Measurements from ENCODE around the gene NPY5R. TPM values are rescaled to one million over a fixed set of nuclear protein-coding genes. Genes with fewer than 3 reads are reported as not detected.

The NPY5R gene
- total RNA-seq, 3 donors from 2014 or later: 1.6 to 4.6 (median 1.6) TPM

DNA sequence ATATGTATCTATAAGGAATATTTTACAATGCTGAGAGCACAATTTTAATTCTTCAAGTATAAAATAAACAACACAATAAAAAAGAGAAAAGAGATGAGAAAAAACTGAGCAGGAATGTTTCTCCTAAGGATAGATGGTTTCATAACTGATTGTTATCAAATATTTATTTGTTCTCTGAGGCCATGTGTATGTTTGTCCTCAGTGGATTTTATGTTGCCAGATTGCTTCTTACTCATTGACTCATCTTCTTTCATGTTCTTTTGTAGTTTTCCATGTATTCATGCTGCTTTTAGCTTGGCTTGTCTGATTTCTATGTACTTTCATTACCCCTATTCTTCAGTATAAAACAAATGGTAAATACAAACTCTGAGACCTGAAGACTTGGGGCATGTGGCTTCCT is 41.2 kb downstream of the NPY5R start:
- Histone ChIP-seq H3K27ac (no peak overlapping the region), H3K4me1 (no peaks in the 10 kb centered on the region), H3K36me3 (no peaks in the 10 kb centered on the region), H3K9me3 (no peaks in the 10 kb centered on the region), H3K27me3 (no peaks in the 10 kb centered on the region), H3K4me3 (no peak overlapping the region)
- TF ChIP-seq POLR2A (IDR thresholded peaks at IDR 0.05): no peak
- no peak for TF ChIP-seq POLR2AphosphoS5 (IDR thresholded peaks at IDR 0.05)
- TF ChIP-seq, protein P1, sequence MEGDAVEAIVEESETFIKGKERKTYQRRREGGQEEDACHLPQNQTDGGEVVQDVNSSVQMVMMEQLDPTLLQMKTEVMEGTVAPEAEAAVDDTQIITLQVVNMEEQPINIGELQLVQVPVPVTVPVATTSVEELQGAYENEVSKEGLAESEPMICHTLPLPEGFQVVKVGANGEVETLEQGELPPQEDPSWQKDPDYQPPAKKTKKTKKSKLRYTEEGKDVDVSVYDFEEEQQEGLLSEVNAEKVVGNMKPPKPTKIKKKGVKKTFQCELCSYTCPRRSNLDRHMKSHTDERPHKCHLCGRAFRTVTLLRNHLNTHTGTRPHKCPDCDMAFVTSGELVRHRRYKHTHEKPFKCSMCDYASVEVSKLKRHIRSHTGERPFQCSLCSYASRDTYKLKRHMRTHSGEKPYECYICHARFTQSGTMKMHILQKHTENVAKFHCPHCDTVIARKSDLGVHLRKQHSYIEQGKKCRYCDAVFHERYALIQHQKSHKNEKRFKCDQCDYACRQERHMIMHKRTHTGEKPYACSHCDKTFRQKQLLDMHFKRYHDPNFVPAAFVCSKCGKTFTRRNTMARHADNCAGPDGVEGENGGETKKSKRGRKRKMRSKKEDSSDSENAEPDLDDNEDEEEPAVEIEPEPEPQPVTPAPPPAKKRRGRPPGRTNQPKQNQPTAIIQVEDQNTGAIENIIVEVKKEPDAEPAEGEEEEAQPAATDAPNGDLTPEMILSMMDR (IDR thresholded peaks at IDR 0.05): no peak
- no peak for DNase-seq (ENCODE audit: low spot score in 2 of 2)
- intact Hi-C loops (cut with DNase I; ENCODE audit: low total_unique reads): no loop called here

DNA sequence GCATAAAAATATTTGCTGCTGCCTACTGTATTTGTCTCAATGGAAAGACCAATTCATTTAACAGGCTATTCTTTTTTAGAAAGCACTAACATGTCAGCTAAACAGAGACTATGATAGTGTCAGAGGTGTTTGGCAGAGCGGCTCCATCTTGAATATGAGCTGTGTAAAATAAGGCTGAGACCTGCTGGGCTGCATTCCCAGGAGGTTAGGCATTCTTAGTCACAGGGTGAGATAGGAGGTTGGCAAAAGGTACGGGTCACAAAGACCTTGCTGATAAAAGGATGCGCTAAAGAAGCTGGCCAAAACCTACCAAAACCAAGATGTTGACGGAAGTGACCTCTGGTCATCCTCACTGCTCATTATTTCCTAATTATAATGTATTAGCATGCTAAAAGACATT is 41.8 kb downstream of the NPY5R start:
- no peak for DNase-seq (ENCODE audit: low spot score in 2 of 2)
- H3K4me1 ChIP-seq: no peaks in the 10 kb centered on the region
- intact Hi-C loops (cut with DNase I; ENCODE audit: low total_unique reads): no loop called here
- no peaks in the 10 kb centered on the region for H3K27me3 ChIP-seq
- H3K36me3 ChIP-seq: no peaks in the 10 kb centered on the region
- no peak overlapping the region for H3K4me3 ChIP-seq
- TF ChIP-seq, protein P1 (IDR thresholded peaks at IDR 0.05): no peak
- no peak for TF ChIP-seq POLR2A (IDR thresholded peaks at IDR 0.05)
- no peak for TF ChIP-seq POLR2AphosphoS5 (IDR thresholded peaks at IDR 0.05)
- no peaks in the 10 kb centered on the region for H3K9me3 ChIP-seq
- no peak overlapping the region for H3K27ac ChIP-seq

DNA sequence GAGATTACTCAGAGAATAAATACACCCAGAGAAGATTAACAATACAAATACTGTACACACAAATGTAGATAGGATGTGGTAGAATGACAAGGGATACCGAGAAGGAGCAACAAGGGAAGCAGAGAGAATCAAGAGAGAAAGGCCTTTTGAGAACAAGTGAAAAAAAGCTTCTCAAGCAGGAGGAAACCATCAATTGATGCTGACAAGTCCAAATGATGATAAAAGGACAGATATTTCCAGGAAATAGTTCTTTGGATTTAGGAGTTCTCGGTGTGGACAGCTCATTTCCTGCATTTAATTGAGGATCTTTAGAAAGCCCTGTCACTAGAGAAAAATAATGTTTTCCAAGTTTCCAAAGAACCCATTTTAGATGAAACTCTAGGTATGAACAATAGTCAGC is 48.1 kb downstream of the NPY5R start:
- intact Hi-C loops (cut with DNase I; ENCODE audit: low total_unique reads): loop anchor here (1.0 kb wide), 1 partner anchor 8 kb away; no protein-coding TSS in a partner anchor
- H3K27ac ChIP-seq: no peak overlapping the region
- no peaks in the 10 kb centered on the region for H3K9me3 ChIP-seq
- TF ChIP-seq, protein P1 (IDR thresholded peaks at IDR 0.05): no peak
- TF ChIP-seq POLR2AphosphoS5 (IDR thresholded peaks at IDR 0.05) (no peak), POLR2A (IDR thresholded peaks at IDR 0.05) (no peak)
- H3K4me1 ChIP-seq: no peaks in the 10 kb centered on the region
- DNase-seq (ENCODE audit: low spot score in 2 of 2): no peak
- no peak overlapping the region for H3K4me3 ChIP-seq
- H3K27me3 ChIP-seq: no peaks in the 10 kb centered on the region
- H3K36me3 ChIP-seq: no peaks in the 10 kb centered on the region

DNA sequence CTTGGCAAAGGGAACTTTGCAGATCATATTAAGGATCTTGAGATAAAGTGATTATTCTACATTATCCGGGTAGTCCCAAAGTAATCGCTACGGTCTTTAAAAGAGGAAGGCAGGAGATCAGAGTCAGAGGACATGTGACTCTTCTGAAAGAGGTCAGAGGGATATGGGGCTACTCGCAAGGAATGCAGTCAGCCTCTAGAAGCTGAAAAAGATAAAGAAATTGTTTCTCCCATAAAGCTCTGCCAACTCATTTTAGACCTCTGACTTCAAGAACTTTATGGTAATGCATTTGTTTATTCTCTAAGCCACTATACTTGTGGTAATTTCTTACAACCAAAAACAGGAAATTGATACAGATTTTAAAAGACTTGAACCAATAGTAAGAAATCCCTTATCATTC is 48.6 kb downstream of the NPY5R start:
- Histone ChIP-seq H3K4me1 (no peaks in the 10 kb centered on the region), H3K27me3 (no peaks in the 10 kb centered on the region), H3K9me3 (no peaks in the 10 kb centered on the region), H3K27ac (no peak overlapping the region), H3K36me3 (no peaks in the 10 kb centered on the region), H3K4me3 (no peak overlapping the region)
- no peak for DNase-seq (ENCODE audit: low spot score in 2 of 2)
- TF ChIP-seq, protein P1 (IDR thresholded peaks at IDR 0.05): no peak
- TF ChIP-seq POLR2AphosphoS5 (IDR thresholded peaks at IDR 0.05) (no peak), POLR2A (IDR thresholded peaks at IDR 0.05) (no peak)
- intact Hi-C loops (cut with DNase I; ENCODE audit: low total_unique reads): loop anchor here (1.0 kb wide), 1 partner anchor 9 kb away; no protein-coding TSS in a partner anchor

DNA sequence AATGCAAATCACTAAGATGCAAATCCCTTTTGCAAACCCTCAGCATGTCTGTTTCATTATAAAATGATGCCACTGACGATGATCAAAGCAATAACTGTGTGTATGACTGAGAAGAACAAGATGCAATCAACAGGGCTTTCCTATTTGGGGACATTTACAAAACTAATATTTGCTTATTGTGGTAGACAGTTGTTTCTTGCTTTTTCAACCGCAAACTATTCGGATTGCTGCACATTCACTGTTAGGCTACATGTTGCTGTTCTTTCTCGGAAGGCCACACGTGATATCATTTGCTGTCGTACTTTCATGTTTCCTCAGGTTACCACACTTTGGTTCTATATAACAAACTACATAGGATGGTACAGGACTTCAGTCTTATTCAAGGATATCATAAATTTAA is 49.8 kb downstream of the NPY5R start:
- H3K27ac ChIP-seq: no peak overlapping the region
- H3K9me3 ChIP-seq: no peaks in the 10 kb centered on the region
- intact Hi-C loops (cut with DNase I; ENCODE audit: low total_unique reads): no loop called here
- TF ChIP-seq POLR2AphosphoS5 (IDR thresholded peaks at IDR 0.05): no peak
- no peak for TF ChIP-seq POLR2A (IDR thresholded peaks at IDR 0.05)
- TF ChIP-seq, protein P1 (IDR thresholded peaks at IDR 0.05): no peak
- no peak for DNase-seq (ENCODE audit: low spot score in 2 of 2)
- no peak overlapping the region for H3K4me3 ChIP-seq
- H3K4me1 ChIP-seq: no peaks in the 10 kb centered on the region
- H3K36me3 ChIP-seq: no peaks in the 10 kb centered on the region
- H3K27me3 ChIP-seq: no peaks in the 10 kb centered on the region

Data from breast epithelium (tissue), 4 donors.